GM23248 (cell line): Measurements from ENCODE around the gene TAOK3. TPM values are rescaled to one million over a fixed set of nuclear protein-coding genes. Genes with fewer than 3 reads are reported as not detected.

Experiments used
- DNase-seq: peaks from one replicate; pipeline ENCODE4 v3.0.0-alpha.2; 2015
- H2AFZ ChIP-seq: fragments of 200-600 bp; sonication (generic); 2 replicates; pipeline ENCODE4 v1.6.1; 2016; ENCODE audit warnings: antibody characterized with exemption
- H3F3A ChIP-seq: fragments of 200-600 bp; sonication (generic); 2 replicates; pipeline ENCODE4 v1.6.1; 2016; ENCODE audit warnings: mild to moderate bottlenecking, antibody characterized with exemption, mixed run types; ENCODE audit not compliant: insufficient read depth
- H3K27ac ChIP-seq: fragments of 200-600 bp; sonication (generic); 2 replicates; pipeline ENCODE4 v1.5.1; 2016; ENCODE audit warnings: mild to moderate bottlenecking
- H3K27me3 ChIP-seq: fragments of 200-600 bp; sonication (generic); replicated peaks from 2 replicates; pipeline ENCODE4 v1.6.1; 2016; ENCODE audit warnings: mild to moderate bottlenecking; ENCODE audit not compliant: insufficient read depth
- H3K36me3 ChIP-seq: fragments of 200-600 bp; sonication (generic); 2 replicates; pipeline ENCODE4 v1.6.1; 2016; ENCODE audit warnings: low read depth, mild to moderate bottlenecking
- H3K4me1 ChIP-seq: fragments of 200-600 bp; sonication (generic); 2 replicates; pipeline ENCODE4 v1.6.1; 2016; ENCODE audit warnings: mild to moderate bottlenecking; ENCODE audit not compliant: insufficient read depth
- H3K4me2 ChIP-seq: fragments of 200-600 bp; sonication (generic); one replicate; pipeline ENCODE4 v1.6.1; 2016; ENCODE audit warnings: mild to moderate bottlenecking; ENCODE audit not compliant: unreplicated experiment
- H3K4me3 ChIP-seq: fragments of 200-600 bp; sonication (generic); 2 replicates; pipeline ENCODE4 v1.5.1; 2016; ENCODE audit warnings: mild to moderate bottlenecking
- H3K79me2 ChIP-seq: fragments of 200-600 bp; sonication (generic); 2 replicates; pipeline ENCODE4 v1.6.1; 2016; ENCODE audit warnings: mild to moderate bottlenecking; ENCODE audit not compliant: insufficient read depth
- H3K9ac ChIP-seq: fragments of 200-600 bp; sonication (generic); 2 replicates; pipeline ENCODE4 v1.6.1; 2016; ENCODE audit warnings: mild to moderate bottlenecking
- H3K9me2 ChIP-seq: fragments of 200-600 bp; sonication (generic); 2 replicates; pipeline ENCODE4 v1.6.1; 2016; ENCODE audit warnings: mixed run types, mild to moderate bottlenecking, moderate library complexity; ENCODE audit not compliant: insufficient read depth
- H3K9me3 ChIP-seq: fragments of 200-600 bp; sonication (generic); one replicate; pipeline ENCODE4 v1.6.1; 2017; ENCODE audit warnings: low read depth
- H4K20me1 ChIP-seq: fragments of 200-600 bp; sonication (generic); 2 replicates; pipeline ENCODE4 v1.6.0; 2016; ENCODE audit not compliant: insufficient read depth
- EZH2 ChIP-seq: fragments of 200-600 bp; sonication (generic); IDR thresholded peaks from 2 replicates; pipeline ENCODE4 v1.6.1; 2018; ENCODE audit warnings: antibody characterized with exemption, mild to moderate bottlenecking; ENCODE audit not compliant: insufficient read depth, poor library complexity, severe bottlenecking
- EZH2phosphoT487 ChIP-seq: fragments of 200-600 bp; sonication (generic); IDR thresholded peaks from 2 replicates; pipeline ENCODE4 v1.6.1; 2018; ENCODE audit warnings: antibody characterized with exemption, moderate library complexity, mild to moderate bottlenecking, low read depth; ENCODE audit not compliant: insufficient read depth
- WGBS, 2 experiments: methylation state at CpG; one replicate each; pipeline ENCODE4 v1.1.6; 2015 to 2017; ENCODE audit warnings: low lambda C conversion rate in 2 of 2, low coverage in 1 of 2; ENCODE audit errors: missing lambda C conversion rate in 2 of 2; 5-methylcytosine and 5-hydroxymethylcytosine counted together
- in situ Hi-C: fragments of 300-500 bp; cut with MboI; formaldehyde crosslinking; loops from 2 replicates; pipeline ENCODE4 v1.15.0; 2020
- polyA plus RNA-seq: library from polyadenylated mRNA; unstranded; fragments of >200 nt; fragmentation: Nextera tagmentation; extraction: Ambion mirVana; gene quantifications from 2 replicates; pipeline ENCODE4 v1.2.1, GENCODE V29; 2016
- total RNA-seq: library from RNA; depleted of rRNA; stranded (reverse); fragments of >200 nt; shearing (Covaris generic); gene quantifications from 2 replicates; pipeline ENCODE4 v1.2.3, GENCODE V29; 2014

Gene TAOK3
- total and polyA plus RNA-seq, 2 experiments from 2014 or later, result 17.8 to 49.8 TPM

- in situ Hi-C loops, result no loop called here
- Histone ChIP-seq H3K4me1 (peaks cover 36% of the 10 kb centered on the region), H3K36me3 (no peaks in the 10 kb centered on the region), H3K9me3 (no peaks in the 10 kb centered on the region), H3F3A (peaks cover 43% of the 10 kb centered on the region), H3K27me3 (no peaks in the 10 kb centered on the region), H3K79me2 (peaks cover 47% of the 10 kb centered on the region), H2AFZ (peak overlapping the region; percentile 69), H3K9me2 (no peaks in the 10 kb centered on the region), H3K9ac (peak overlapping the region; percentile 88), H3K4me3 (peak overlapping the region; percentile 70), H3K4me2 (peak overlapping the region; percentile 87), H4K20me1 (no peaks in the 10 kb centered on the region), H3K27ac (peak overlapping the region; percentile 89)
- TF ChIP-seq EZH2, result no peak
- no peak for TF ChIP-seq EZH2phosphoT487
- 7 to 11% methylated on average over 10 of the region's 10 CpGs for WGBS, 2 experiments
- peak; percentile 65 for DNase-seq
These were observed 183.9 kb downstream of the TAOK3 start for GRCh38 chr12:118188690-118189371.

- Histone ChIP-seq H3K27me3 (no peaks in the 10 kb centered on the region), H3K4me3 (no peak overlapping the region; the same call in 1 of the 2 replicates), H3K9me2 (no peaks in the 10 kb centered on the region), H3F3A (peaks cover 47% of the 10 kb centered on the region), H3K4me1 (peaks cover 45% of the 10 kb centered on the region), H3K9ac (peak overlapping the region; percentile 88; the same call in 1 of the 2 replicates), H3K79me2 (peaks cover 56% of the 10 kb centered on the region), H3K27ac (peak overlapping the region; percentile 89; the same call in 1 of the 2 replicates), H3K9me3 (no peaks in the 10 kb centered on the region), H4K20me1 (no peaks in the 10 kb centered on the region), H2AFZ (no peak overlapping the region), H3K36me3 (no peaks in the 10 kb centered on the region), H3K4me2 (peak overlapping the region; percentile 87)
- 79 to 86% methylated on average over 6 of the region's 6 CpGs for WGBS, 2 experiments
- TF ChIP-seq EZH2phosphoT487 (no peak), EZH2 (no peak)
- no peak for DNase-seq
- in situ Hi-C loops, result no loop called here
These were observed 184.8 kb downstream of the TAOK3 start for GRCh38 chr12:118187751-118188435.

- in situ Hi-C loops, result no loop called here
- Histone ChIP-seq H3K79me2 (peaks cover 60% of the 10 kb centered on the region), H3K27me3 (no peaks in the 10 kb centered on the region), H3K9me2 (no peaks in the 10 kb centered on the region), H3K4me1 (peaks cover 51% of the 10 kb centered on the region), H2AFZ (no peak overlapping the region), H3K4me3 (no peak overlapping the region), H3K27ac (no peak overlapping the region), H3F3A (peaks cover 35% of the 10 kb centered on the region), H3K9ac (no peak overlapping the region), H4K20me1 (no peaks in the 10 kb centered on the region), H3K36me3 (no peaks in the 10 kb centered on the region), H3K9me3 (no peaks in the 10 kb centered on the region), H3K4me2 (no peak overlapping the region)
- no peak for DNase-seq
- WGBS, 2 experiments, result 88 to 93% methylated on average over 5 of the region's 5 CpGs
- TF ChIP-seq EZH2, result no peak
- TF ChIP-seq EZH2phosphoT487, result no peak
These were observed 186.9 kb downstream of the TAOK3 start for GRCh38 chr12:118185602-118186397.

- no peaks in the 10 kb centered on the region for H3K9me2 ChIP-seq
- no peaks in the 10 kb centered on the region for H3K27me3 ChIP-seq
- peaks cover 14% of the 10 kb centered on the region for H3F3A ChIP-seq
- H3K27ac ChIP-seq, result no peak overlapping the region
- H3K79me2 ChIP-seq, result peaks cover 56% of the 10 kb centered on the region
- DNase-seq, result peak; percentile 36
- H3K36me3 ChIP-seq, result no peaks in the 10 kb centered on the region
- peaks cover 32% of the 10 kb centered on the region for H3K4me1 ChIP-seq
- no peak overlapping the region for H3K9ac ChIP-seq
- H3K4me2 ChIP-seq, result no peak overlapping the region
- no peaks in the 10 kb centered on the region for H4K20me1 ChIP-seq
- H2AFZ ChIP-seq, result no peak overlapping the region
- TF ChIP-seq EZH2phosphoT487 (no peak), EZH2 (no peak)
- no peak overlapping the region for H3K4me3 ChIP-seq
- in situ Hi-C loops, result no loop called here
- H3K9me3 ChIP-seq, result no peaks in the 10 kb centered on the region
These were observed 189.0 kb downstream of the TAOK3 start for GRCh38 chr12:118183711-118184110.
